Natural killer cell treated with Interleukin-12 subunit alpha and Interleukin-12 subunit beta and Interleukin-15 and Interleukin-18, amount 100 ng/mL, for 72 hours (primary cell): Measurements from ENCODE around the gene MAP7. TPM values are rescaled to one million over a fixed set of nuclear protein-coding genes. Genes with fewer than 3 reads are reported as not detected.
"Not testable (repeated sequence)": the region's sequence is repeated elsewhere in the genome, so short reads cannot be mapped to it uniquely, and the experiment has no call there.

Source experiments
- ATAC-seq, 2 donors: fragments of 150-1000 bp; cut with Tn5 transposase in 1 of 2; sonication (Bioruptor Pico), chemical (Tn5 transposase) in 1 of 2; 2 replicates each; pipeline ENCODE4 v1.10.0; 2021
- DNase-seq: peaks from one replicate; pipeline ENCODE4 v3.0.0; 2022; ENCODE audit warnings: low spot score
- H3K27ac Mint-ChIP-seq, 2 donors: 1 replicate in 1 of 2; 2 replicates in 1 of 2; pipeline ENCODE4 v1.8.0; 2022; ENCODE audit warnings: mixed read lengths in 2 of 2, mild to moderate bottlenecking in 1 of 2, moderate library complexity in 1 of 2
- H3K27me3 Mint-ChIP-seq, 2 donors: 1 replicate in 1 of 2; 2 replicates in 1 of 2; pipeline ENCODE4 v1.8.0; 2022; ENCODE audit warnings: mixed read lengths in 2 of 2
- H3K36me3 Mint-ChIP-seq: one replicate; pipeline ENCODE4 v1.8.0; 2022; ENCODE audit warnings: mixed read lengths
- H3K4me1 Mint-ChIP-seq, 2 donors: 1 replicate in 1 of 2; 2 replicates in 1 of 2; pipeline ENCODE4 v1.8.0; 2022; ENCODE audit warnings: low read depth in 2 of 2, mixed read lengths in 2 of 2, mild to moderate bottlenecking in 1 of 2
- H3K4me3 Mint-ChIP-seq: one replicate; pipeline ENCODE4 v1.8.0; 2022; ENCODE audit warnings: mixed read lengths
- H3K9me3 Mint-ChIP-seq: 2 replicates; pipeline ENCODE4 v1.8.0; 2022; ENCODE audit warnings: mixed read lengths
- total RNA-seq, 2 donors: library from RNA; stranded (reverse); gene quantifications; one replicate each; pipeline ENCODE4 v1.2.3, GENCODE V29; 2022

The MAP7 gene
- total RNA-seq, 2 donors from 2014 or later = 0.73 to 0.83 TPM

GRCh38 chr6:136404627-136405419, 145.4 kb downstream of the MAP7 start:
- H3K27me3 Mint-ChIP-seq = peaks cover 12 to 25% of the 10 kb centered on the region in 2 donors
- no peaks in the 10 kb centered on the region for H3K9me3 Mint-ChIP-seq
- no peaks in the 10 kb centered on the region for H3K36me3 Mint-ChIP-seq
- no peak for ATAC-seq
- H3K4me3 Mint-ChIP-seq = no peak overlapping the region
- no peak for DNase-seq
- H3K27ac Mint-ChIP-seq = no peak overlapping the region
- no peaks in the 10 kb centered on the region for H3K4me1 Mint-ChIP-seq

DNA sequence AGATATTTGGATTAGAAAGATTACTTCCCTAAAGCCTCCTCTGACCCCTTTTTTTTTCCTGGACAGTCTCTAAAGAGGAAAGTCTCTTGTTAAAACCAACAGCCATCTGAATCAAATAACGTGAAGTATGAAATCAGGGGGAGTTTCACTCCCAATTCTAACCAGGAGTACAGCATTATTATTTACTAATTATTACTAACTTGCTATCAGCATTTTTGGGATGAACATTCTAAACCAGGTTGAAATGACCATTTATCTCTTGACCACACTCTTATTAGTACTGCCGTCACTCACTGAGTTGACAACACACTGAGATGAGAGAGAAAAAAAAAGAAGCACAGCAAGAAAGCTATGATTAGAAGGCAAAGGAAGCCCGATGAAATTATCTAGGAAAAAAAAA, 146.2 kb downstream of the MAP7 start:
- ATAC-seq (no peak), DNase-seq (no peak)
- Mint-ChIP-seq H3K4me1 (no peaks in the 10 kb centered on the region), H3K36me3 (no peaks in the 10 kb centered on the region), H3K27ac (no peak overlapping the region), H3K4me3 (no peak overlapping the region), H3K27me3 (peaks cover 12 to 23% of the 10 kb centered on the region in 2 donors), H3K9me3 (no peaks in the 10 kb centered on the region)

GRCh38 chr6:136403110-136403980, 146.9 kb downstream of the MAP7 start:
- H3K9me3 Mint-ChIP-seq = no peaks in the 10 kb centered on the region
- H3K27ac Mint-ChIP-seq = no peak overlapping the region
- no peaks in the 10 kb centered on the region for H3K4me1 Mint-ChIP-seq
- peaks cover 12 to 23% of the 10 kb centered on the region in 2 donors for H3K27me3 Mint-ChIP-seq
- no peaks in the 10 kb centered on the region for H3K36me3 Mint-ChIP-seq
- ATAC-seq (no peak), DNase-seq (no peak)
- H3K4me3 Mint-ChIP-seq = no peak overlapping the region

DNA sequence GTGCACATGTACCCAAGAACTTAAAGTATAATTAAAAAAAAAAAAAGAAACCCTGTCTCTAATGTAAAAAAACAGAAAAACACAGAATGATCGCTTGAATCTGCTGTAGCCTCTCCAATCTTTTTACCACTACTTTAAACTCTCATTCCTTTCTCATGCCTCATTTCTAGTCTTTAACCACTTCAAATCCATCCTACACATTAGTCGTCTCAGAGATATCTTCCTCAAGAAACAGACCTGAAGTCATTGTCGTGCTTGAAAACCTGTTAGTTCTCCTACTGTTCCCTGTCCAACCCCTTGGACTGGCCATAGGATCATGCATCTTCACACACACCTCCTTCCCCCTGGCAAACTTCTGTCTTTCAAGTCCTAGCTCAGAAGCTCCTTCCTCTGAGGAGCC, 148.5 kb downstream of the MAP7 start:
- Mint-ChIP-seq H3K27me3 (peaks cover 8% of the 10 kb centered on the region in 2 donors), H3K4me3 (no peak overlapping the region), H3K4me1 (no peaks in the 10 kb centered on the region), H3K9me3 (no peaks in the 10 kb centered on the region), H3K27ac (no peak overlapping the region), H3K36me3 (no peaks in the 10 kb centered on the region)
- no peak for ATAC-seq
- no peak for DNase-seq

DNA sequence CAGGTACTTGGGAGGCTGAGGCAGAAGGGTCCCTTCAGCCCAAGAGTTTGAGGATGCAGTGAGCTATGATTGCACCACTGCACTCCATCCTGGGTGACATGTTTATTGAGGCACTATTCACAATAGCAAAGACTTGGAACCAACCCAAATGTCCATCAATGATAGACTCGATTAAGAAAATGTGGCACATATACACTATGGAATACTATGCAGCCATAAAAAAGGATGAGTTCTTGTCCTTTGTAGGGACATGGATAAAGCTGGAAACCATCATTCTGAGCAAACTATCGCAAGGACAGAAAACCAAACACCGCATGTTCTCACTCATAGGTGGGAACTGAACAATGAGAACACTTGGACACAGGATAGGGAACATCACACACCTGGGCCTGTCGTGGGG, 149.0 kb downstream of the MAP7 start:
- not testable (repeated sequence) for H3K4me3 Mint-ChIP-seq, ATAC-seq, H3K4me1 Mint-ChIP-seq, DNase-seq, H3K9me3 Mint-ChIP-seq, H3K27me3 Mint-ChIP-seq, H3K27ac Mint-ChIP-seq, H3K36me3 Mint-ChIP-seq

GRCh38 chr6:136398453-136398852, 151.8 kb downstream of the MAP7 start:
- ATAC-seq (no peak), DNase-seq (no peak)
- Mint-ChIP-seq H3K27ac (no peak overlapping the region), H3K9me3 (no peaks in the 10 kb centered on the region), H3K4me1 (no peaks in the 10 kb centered on the region), H3K4me3 (no peak overlapping the region), H3K27me3 (peaks cover 6 to 16% of the 10 kb centered on the region in 2 donors), H3K36me3 (no peaks in the 10 kb centered on the region)

GRCh38 chr6:136396908-136397307, 153.3 kb downstream of the MAP7 start:
- ATAC-seq = no peak
- Mint-ChIP-seq H3K4me3 (no peak overlapping the region), H3K9me3 (no peaks in the 10 kb centered on the region), H3K36me3 (no peaks in the 10 kb centered on the region), H3K27ac (no peak overlapping the region), H3K27me3 (peaks cover 6 to 19% of the 10 kb centered on the region in 2 donors), H3K4me1 (no peaks in the 10 kb centered on the region)
- DNase-seq = no peak

GRCh38 chr6:136390959-136391358, 159.3 kb downstream of the MAP7 start:
- not testable (repeated sequence) for H3K27ac Mint-ChIP-seq, H3K9me3 Mint-ChIP-seq, H3K36me3 Mint-ChIP-seq, ATAC-seq, DNase-seq, H3K4me3 Mint-ChIP-seq, H3K4me1 Mint-ChIP-seq
- H3K27me3 Mint-ChIP-seq = peaks cover 6 to 15% of the 10 kb centered on the region in 2 donors

DNA sequence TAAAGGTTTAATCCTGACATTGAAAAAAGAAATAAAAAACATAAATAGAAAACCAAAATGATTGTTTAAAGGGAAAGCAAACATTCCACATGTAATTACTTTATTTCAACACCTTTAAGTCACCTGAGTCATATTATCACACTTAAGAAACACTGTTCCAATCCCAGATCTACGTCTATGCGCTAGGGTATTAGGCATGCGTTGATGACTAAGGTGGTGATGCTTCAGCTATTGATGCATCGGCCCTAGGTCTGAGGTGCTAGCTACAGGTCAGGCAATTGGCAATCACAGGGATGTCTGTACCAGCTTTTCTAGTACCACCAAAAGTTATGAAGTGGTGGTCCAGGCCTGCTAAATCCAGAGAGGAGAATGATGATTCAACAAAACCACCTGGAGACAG, 162.9 kb downstream of the MAP7 start:
- H3K27ac Mint-ChIP-seq = no peak overlapping the region
- no peak overlapping the region for H3K4me3 Mint-ChIP-seq
- no peak for DNase-seq
- H3K4me1 Mint-ChIP-seq = no peaks in the 10 kb centered on the region
- peaks cover 0 to 7% of the 10 kb centered on the region in 2 donors for H3K27me3 Mint-ChIP-seq
- no peak for ATAC-seq
- H3K9me3 Mint-ChIP-seq = no peaks in the 10 kb centered on the region
- no peaks in the 10 kb centered on the region for H3K36me3 Mint-ChIP-seq

- H3K27me3 Mint-ChIP-seq = peaks cover 2 to 14% of the 10 kb centered on the region in 2 donors
- no peak overlapping the region for H3K27ac Mint-ChIP-seq
- DNase-seq = no peak
- H3K9me3 Mint-ChIP-seq = no peaks in the 10 kb centered on the region
- H3K36me3 Mint-ChIP-seq = no peaks in the 10 kb centered on the region
- no peaks in the 10 kb centered on the region for H3K4me1 Mint-ChIP-seq
- H3K4me3 Mint-ChIP-seq = no peak overlapping the region
- no peak for ATAC-seq
These were observed 166.8 kb downstream of the MAP7 start for GRCh38 chr6:136383268-136383937.

DNA sequence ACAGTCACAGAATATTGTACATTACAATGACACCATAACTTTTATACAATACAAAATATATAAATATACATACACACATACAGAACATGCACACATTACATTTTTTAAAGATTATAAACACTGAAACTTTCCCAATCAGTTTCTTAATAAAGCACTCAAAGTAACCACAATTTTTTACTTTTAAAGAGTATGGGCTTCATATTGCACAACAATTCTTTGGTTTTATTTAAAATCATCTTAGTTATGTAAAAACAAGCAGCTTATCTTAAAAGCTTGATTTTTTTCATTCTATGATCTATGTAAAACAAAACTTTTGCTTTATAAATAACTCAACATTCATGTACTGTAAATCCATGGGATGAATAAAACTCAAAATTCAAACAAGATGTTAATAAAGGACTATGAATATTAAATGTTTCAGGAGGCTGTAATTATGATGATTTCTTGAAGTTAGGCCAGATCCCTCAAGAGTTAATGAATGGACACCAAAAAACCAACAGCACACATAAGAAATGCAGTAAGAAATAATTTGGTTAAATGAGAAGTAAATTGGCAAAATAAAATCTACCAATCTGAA, 167.5 kb downstream of the MAP7 start:
- H3K4me1 Mint-ChIP-seq = no peaks in the 10 kb centered on the region

GRCh38 chr6:136378888-136379287, 171.3 kb downstream of the MAP7 start:
- no peak overlapping the region for H3K4me3 Mint-ChIP-seq
- ATAC-seq (no peak), DNase-seq (no peak)
- no peak overlapping the region for H3K27ac Mint-ChIP-seq
- peaks cover 12 to 36% of the 10 kb centered on the region in 2 donors for H3K27me3 Mint-ChIP-seq
- H3K36me3 Mint-ChIP-seq = no peaks in the 10 kb centered on the region
- H3K9me3 Mint-ChIP-seq = no peaks in the 10 kb centered on the region
- H3K4me1 Mint-ChIP-seq = no peaks in the 10 kb centered on the region

More for the DNA sequence above, 167.5 kb downstream of the MAP7 start:
- DNase-seq (no peak), ATAC-seq (no peak)
- peaks cover 2 to 14% of the 10 kb centered on the region in 2 donors for H3K27me3 Mint-ChIP-seq
- H3K27ac Mint-ChIP-seq = no peak overlapping the region
- H3K36me3 Mint-ChIP-seq = no peaks in the 10 kb centered on the region
- no peaks in the 10 kb centered on the region for H3K9me3 Mint-ChIP-seq
- no peak overlapping the region for H3K4me3 Mint-ChIP-seq

DNA sequence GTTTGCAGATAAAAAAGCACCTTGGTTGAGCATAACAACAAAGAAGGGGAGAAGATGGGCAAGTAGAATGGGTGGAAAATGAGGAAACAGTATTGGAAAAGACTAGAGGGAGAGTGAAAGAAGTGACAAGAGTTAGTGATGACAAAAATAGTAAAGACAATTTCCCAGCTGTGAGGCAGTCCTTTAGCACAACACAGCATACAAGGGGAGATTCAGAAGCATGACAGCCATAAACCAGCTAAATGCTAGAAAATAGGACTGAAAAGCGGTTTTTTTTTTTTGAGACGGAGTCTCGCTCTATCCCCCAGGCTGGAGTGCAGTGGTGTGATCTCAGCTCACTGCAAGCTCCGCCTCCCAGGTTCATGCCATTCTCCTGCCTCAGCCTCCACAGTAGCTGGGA, 174.4 kb downstream of the MAP7 start:
- H3K27ac Mint-ChIP-seq, H3K4me3 Mint-ChIP-seq, H3K4me1 Mint-ChIP-seq, ATAC-seq, H3K36me3 Mint-ChIP-seq, H3K9me3 Mint-ChIP-seq, DNase-seq: not testable (repeated sequence)
- peaks cover 14 to 39% of the 10 kb centered on the region in 2 donors for H3K27me3 Mint-ChIP-seq
